ACHN (cell line): ENCODE results near the gene THSD7B.
A peak's percentile ranks its signal among the peaks of the same experiment; 100 is the strongest.

ENCODE experiments used
- DNase-seq: peaks from one replicate; pipeline ENCODE4 v3.0.0-alpha.2; 2015
- in situ Hi-C: cut with HindIII; loops from 2 replicates; pipeline ENCODE4 v1.10.0; 2017; ENCODE audit warnings: low sequenced_read_pairs, low pct_ligation_motif_present, low pct_unique_long_range_greater_than_20kb

Gene THSD7B

GRCh38 chr2:137367361-137367760, 602.0 kb downstream of the THSD7B start:
- no peak for DNase-seq
- in situ Hi-C loops, result no loop called here

GRCh38 chr2:137369106-137369505, 603.8 kb downstream of the THSD7B start:
- in situ Hi-C loops, result no loop called here
- no peak for DNase-seq

- in situ Hi-C loops, result no loop called here
- no peak for DNase-seq
Measured at GRCh38 chr2:137379186-137379585, 613.8 kb downstream of the THSD7B start.

- in situ Hi-C loops, result no loop called here
- no peak for DNase-seq
Measured at GRCh38 chr2:137380610-137381009, 615.3 kb downstream of the THSD7B start.

GRCh38 chr2:137381731-137382130, 616.4 kb downstream of the THSD7B start:
- no peak for DNase-seq
- in situ Hi-C loops, result no loop called here

- no peak for DNase-seq
Measured at GRCh38 chr2:137383391-137383790, 618.0 kb downstream of the THSD7B start.

GRCh38 chr2:137387044-137387443, 621.7 kb downstream of the THSD7B start:
- no peak for DNase-seq
- in situ Hi-C loops, result no loop called here

More at GRCh38 chr2:137383391-137383790, 618.0 kb downstream of the THSD7B start:
- in situ Hi-C loops, result no loop called here

- in situ Hi-C loops, result no loop called here
Measured at GRCh38 chr2:137405496-137405895, 640.2 kb downstream of the THSD7B start.

GRCh38 chr2:137411585-137411984, 646.2 kb downstream of the THSD7B start:
- in situ Hi-C loops, result no loop called here

More at GRCh38 chr2:137405496-137405895, 640.2 kb downstream of the THSD7B start:
- no peak for DNase-seq

GRCh38 chr2:137420744-137421143, 655.4 kb downstream of the THSD7B start:
- in situ Hi-C loops, result no loop called here
- no peak for DNase-seq

More at GRCh38 chr2:137411585-137411984, 646.2 kb downstream of the THSD7B start:
- no peak for DNase-seq

GRCh38 chr2:137435162-137435561, 669.8 kb downstream of the THSD7B start:
- in situ Hi-C loops, result no loop called here
- no peak for DNase-seq

- DNase-seq, result no peak
- in situ Hi-C loops, result no loop called here
Measured at GRCh38 chr2:137437386-137437785, 672.0 kb downstream of the THSD7B start.

GRCh38 chr2:137444970-137445369, 679.6 kb downstream of the THSD7B start:
- DNase-seq, result no peak
- in situ Hi-C loops, result no loop called here

GRCh38 chr2:137449454-137449853, 684.1 kb downstream of the THSD7B start:
- in situ Hi-C loops, result no loop called here
- DNase-seq, result no peak

GRCh38 chr2:137454886-137455285, 689.5 kb downstream of the THSD7B start:
- in situ Hi-C loops, result no loop called here
- DNase-seq, result no peak

- in situ Hi-C loops, result no loop called here
- peak; percentile 45 for DNase-seq
Measured at GRCh38 chr2:137467246-137467862, 702.0 kb downstream of the THSD7B start.

GRCh38 chr2:137493261-137493660, 727.9 kb downstream of the THSD7B start:
- no peak for DNase-seq
- in situ Hi-C loops, result no loop called here

- no peak for DNase-seq
- in situ Hi-C loops, result no loop called here
Measured at GRCh38 chr2:137500599-137500998, 735.3 kb downstream of the THSD7B start.

GRCh38 chr2:137507237-137507636, 741.9 kb downstream of the THSD7B start:
- in situ Hi-C loops, result no loop called here
- DNase-seq, result no peak

GRCh38 chr2:137508739-137509384, 743.5 kb downstream of the THSD7B start:
- in situ Hi-C loops, result no loop called here
- DNase-seq, result no peak
